RKO (cell line): ENCODE results near the gene AADACL4.

Experiments
- DNase-seq: peaks from one replicate; pipeline ENCODE4 v3.0.0-alpha.2; 2016; ENCODE audit warnings: low spot score

The AADACL4 gene

GRCh38 chr1:12643785-12644184 is at the start of gene AADACL4:
TSS of gene AADACL4 (plus strand) at chr1:12644085. CDS start at chr1:12644547, 462 bp downstream.
- no peak for DNase-seq

- no peak for DNase-seq
Measured at GRCh38 chr1:12594490-12594889, 49.4 kb upstream of the AADACL4 start.

- no peak for DNase-seq
Measured at GRCh38 chr1:12594966-12595756, 48.7 kb upstream of the AADACL4 start.

- DNase-seq: no peak
Measured at GRCh38 chr1:12595757-12596006, 48.2 kb upstream of the AADACL4 start.

- peak; percentile 74 for DNase-seq
Measured at GRCh38 chr1:12596007-12596821, 47.7 kb upstream of the AADACL4 start.

GRCh38 chr1:12597792-12598191 is 46.1 kb upstream of the AADACL4 start:
- no peak for DNase-seq

GRCh38 chr1:12598974-12599373 is 44.9 kb upstream of the AADACL4 start:
- no peak for DNase-seq

- no peak for DNase-seq
Measured at GRCh38 chr1:12599657-12600056, 44.2 kb upstream of the AADACL4 start.

- no peak for DNase-seq
Measured at GRCh38 chr1:12600335-12600734, 43.5 kb upstream of the AADACL4 start.

GRCh38 chr1:12600880-12601633 is 42.8 kb upstream of the AADACL4 start:
- no peak for DNase-seq

GRCh38 chr1:12601700-12602658 is 41.9 kb upstream of the AADACL4 start:
- DNase-seq: peak; percentile 62

- DNase-seq: no peak
Measured at GRCh38 chr1:12602659-12603024, 41.2 kb upstream of the AADACL4 start.

GRCh38 chr1:12603224-12603623 is 40.7 kb upstream of the AADACL4 start:
- DNase-seq: no peak

- peak; percentile 95 for DNase-seq
Measured at GRCh38 chr1:12604114-12604874, 39.6 kb upstream of the AADACL4 start.

- no peak for DNase-seq
Measured at GRCh38 chr1:12604986-12605385, 38.9 kb upstream of the AADACL4 start.

- no peak for DNase-seq
Measured at GRCh38 chr1:12607263-12607662, 36.6 kb upstream of the AADACL4 start.

- DNase-seq: no peak
Measured at GRCh38 chr1:12608311-12608957, 35.5 kb upstream of the AADACL4 start.

- no peak for DNase-seq
Measured at GRCh38 chr1:12609469-12610003, 34.3 kb upstream of the AADACL4 start.

GRCh38 chr1:12610305-12610935 is 33.5 kb upstream of the AADACL4 start:
- DNase-seq: no peak

- no peak for DNase-seq
Measured at GRCh38 chr1:12610941-12611340, 32.9 kb upstream of the AADACL4 start.
